ENCODE results near the gene OCEL1.
A peak's percentile ranks its signal among the peaks of the same experiment; 100 is the strongest.
"Not testable (repeated sequence)": the region's sequence is repeated elsewhere in the genome, so short reads cannot be mapped to it uniquely, and the experiment has no call there.

OCEL1 gene

DNA sequence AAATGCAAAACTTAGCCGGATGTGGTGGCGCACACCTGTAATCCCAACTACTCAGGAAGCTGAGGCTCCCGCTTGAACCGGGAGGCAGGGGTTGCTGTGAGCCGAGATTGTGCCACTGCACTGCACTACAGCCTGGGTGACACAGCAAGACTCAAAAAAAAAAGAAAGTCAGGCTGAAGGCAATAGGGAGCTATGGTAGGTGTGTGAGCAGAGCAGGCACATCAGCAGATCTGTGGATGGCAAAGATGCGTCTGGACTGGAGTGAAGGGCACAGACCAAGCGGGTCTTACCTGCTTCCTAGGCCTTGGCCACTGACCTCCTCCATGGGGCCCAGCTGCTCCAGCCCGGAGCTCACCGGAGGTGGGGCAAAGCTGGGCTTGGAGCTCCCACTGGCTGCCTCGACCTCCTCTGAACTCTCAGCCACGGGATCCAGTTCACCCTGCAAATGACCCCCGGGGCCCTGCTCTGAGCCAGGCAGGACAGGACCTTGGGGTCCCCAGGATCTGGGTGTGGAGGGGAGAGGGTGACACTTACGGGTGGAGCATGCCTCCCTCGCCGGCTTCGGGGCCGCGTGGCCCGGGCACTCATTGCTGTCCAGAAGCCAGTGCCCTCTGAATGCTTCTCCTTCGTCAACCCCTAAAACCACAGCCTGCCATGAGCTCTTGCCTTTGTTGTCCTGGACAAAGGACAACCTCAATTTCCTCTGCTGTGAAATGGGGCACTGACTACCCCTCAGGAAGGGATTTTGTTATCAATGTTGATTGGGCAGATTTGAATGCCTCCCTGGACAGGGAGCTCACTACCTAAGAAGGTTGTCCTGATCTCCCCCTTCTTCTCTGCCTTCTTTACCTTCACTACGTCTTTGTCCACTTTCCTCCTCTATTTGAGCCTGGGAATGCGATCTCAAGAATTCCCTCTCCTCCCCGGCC is 38.0 kb downstream of the OCEL1 start:
- no peak for DNase-seq (ENCODE audit: low read depth, low spot score)

DNA sequence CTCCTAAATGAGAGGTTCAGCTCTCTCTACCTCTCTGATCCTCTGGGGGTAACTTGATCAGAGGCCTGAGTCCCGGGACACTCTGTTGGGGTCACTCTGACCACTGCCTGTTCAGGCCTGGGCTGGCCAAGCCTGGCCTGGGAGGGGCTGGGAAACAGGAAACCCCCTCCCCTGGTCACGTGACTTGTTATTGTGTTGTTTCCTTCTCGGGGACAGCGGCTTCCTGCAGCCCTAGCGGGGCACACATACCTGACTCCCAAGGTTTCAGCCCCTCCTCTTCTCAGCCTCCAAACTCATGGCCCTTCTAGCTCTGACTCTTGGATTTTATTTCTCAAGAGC is 38.6 kb downstream of the OCEL1 start, which contains the start of gene USHBP1:
TSS of gene USHBP1 (minus strand) at position 105 of the 339 bp plus-strand sequence. CDS start 446 bp downstream, outside the sequence.
- DNase-seq (ENCODE audit: low read depth, low spot score), result peak; percentile 79

DNA sequence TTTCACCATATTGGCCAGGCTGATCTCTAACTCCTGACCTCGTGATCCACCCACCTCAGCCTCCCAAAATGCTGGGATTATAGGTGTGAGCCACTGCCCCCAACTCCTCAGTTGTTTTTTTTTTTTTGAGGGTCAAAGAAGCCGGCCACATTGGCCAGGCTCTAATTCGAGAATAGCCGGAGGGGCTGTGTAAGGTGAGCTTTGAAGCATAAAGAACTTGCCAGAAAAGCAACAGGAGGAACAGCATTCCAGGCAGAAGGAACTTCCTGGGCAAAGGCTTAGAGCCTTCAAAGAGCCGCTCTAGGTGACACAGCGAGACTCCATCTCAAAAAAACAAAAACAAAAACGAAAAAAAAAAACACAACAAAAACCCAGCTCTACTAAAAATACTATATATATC is 40.0 kb downstream of the OCEL1 start:
- DNase-seq (ENCODE audit: low read depth, low spot score), result peak; percentile 79

DNA sequence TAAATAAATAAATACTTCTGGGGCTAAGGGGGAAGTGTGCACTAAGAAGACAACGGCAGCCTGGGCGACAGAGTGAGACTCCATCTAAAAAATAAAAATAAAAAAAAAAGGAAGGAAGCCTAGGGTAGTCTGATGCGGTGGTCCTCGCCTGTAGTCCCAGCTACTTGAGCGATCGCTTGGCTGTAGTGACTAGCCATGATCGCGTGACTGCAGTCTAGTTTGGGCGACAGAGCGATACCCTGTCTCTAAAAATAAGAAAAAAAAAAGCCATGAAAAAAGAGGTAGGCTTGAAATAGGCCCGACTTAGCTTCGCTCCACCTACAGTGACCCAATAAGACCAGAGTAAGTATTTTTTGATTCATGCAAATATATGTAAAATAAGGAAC is 40.6 kb downstream of the OCEL1 start:
- no peak for DNase-seq (ENCODE audit: low read depth, low spot score)

DNA sequence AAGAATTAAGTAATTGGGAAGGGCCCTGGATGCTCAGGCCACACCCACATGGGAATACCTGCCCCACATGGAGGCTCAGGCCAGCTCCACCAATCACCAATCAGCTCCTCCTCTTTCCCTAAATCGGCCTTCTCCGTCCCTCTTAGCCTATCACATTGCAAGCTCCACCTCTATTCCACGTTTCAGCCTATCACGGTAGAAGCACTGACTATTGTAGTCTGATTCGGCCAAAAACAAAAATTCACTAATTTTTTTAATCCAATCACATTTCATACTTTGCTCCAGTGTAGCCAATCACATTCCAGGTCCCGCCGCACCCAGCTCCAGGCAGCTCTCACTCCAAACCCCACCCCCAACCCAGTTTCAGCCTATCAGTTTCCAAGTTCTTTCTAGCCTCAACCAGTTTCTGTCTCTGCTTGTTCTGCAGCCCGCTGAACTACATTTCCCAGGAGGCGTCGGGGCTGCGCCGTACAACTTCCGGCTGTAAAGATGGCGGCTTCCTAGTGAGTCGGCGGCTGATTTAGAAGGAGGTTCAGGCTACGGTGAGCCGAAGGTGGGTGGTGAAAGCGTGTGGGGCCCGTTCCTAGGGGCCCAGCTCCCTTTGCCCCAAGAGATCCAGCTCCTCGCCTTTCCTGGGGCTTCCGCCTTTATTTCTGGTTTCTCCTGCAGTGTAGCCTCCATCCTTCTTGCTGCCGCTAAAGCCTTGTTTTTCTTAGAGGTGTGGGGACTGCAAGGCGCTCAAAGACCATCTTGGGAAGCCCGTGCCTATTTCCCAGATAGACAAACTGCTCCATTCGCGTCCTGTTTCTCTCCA is 41.2 kb downstream of the OCEL1 start, which contains the start of gene BABAM1:
TSS of gene BABAM1 (plus strand) at position 469 of the 814 bp plus-strand sequence. CDS start 1,364 bp downstream, outside the sequence.
- peak; percentile 100 for DNase-seq (ENCODE audit: low read depth, low spot score)

DNA sequence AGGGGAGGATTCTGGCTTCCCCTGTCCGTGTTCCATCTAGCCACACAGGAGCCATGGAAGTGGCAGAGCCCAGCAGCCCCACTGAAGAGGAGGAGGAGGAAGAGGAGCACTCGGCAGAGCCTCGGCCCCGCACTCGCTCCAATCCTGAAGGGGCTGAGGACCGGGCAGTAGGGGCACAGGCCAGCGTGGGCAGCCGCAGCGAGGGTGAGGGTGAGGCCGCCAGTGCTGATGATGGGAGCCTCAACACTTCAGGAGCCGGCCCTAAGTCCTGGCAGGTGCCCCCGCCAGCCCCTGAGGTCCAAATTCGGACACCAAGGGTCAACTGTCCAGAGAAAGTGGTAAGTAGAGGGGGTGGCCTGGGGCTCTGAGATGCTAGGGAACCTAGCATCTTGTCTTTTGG is 42.7 kb downstream of the OCEL1 start:
- no peak for DNase-seq (ENCODE audit: low read depth, low spot score)

DNA sequence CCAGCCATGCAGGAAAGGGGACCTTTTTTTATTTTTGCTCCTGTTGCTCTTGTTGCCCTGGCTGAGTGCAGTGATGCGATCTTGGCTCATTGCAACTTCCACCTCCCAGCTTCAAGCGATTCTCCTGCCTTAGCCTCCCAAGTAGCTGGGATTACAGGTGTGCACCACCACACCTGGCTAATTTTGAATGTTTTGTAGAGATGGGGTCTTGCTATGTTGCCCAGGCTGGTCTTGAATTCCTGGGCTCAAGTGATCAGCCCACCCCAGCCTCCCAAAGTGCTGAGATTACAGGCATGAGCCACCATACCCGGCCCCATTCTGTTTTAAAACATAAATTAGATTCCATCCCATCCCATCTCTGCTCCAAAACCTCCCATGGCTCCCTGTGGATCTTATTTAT is 48.9 kb downstream of the OCEL1 start:
- DNase-seq (ENCODE audit: low read depth, low spot score), result not testable (repeated sequence)

DNA sequence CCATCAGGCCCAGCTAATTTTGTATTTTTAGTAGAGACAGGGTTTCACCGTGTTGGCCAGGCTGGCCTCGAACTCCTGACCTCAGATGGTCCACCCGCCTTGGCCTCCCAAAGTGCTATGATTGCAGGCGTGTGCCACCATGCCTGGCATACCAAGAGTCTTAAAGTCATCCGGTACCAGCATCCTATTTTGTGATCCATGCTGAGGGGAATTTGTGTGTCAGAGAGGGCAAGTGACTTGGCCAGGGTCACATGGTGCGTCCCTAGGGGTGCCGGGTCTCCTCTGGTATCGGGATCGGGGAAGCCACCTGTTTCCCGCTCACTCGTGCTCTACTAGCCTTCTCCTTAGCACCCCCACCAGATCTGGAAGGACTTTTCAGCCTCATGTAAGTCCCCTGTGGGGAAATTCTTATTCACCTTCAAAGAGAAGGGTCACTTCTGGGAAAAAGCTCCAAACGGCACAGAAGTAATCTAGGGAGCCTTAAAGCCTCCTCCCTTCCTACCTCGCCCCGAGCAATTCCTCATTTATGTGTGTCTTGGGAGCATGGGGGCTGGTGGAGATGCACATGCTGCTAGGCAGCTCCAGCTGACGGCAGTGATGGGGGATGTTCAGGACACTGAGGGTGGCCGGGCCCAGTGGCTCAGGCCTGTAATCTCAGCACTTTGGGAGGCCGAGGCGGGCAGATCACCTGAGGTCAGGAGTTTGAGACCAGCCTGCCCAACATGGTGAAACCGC is 49.6 kb downstream of the OCEL1 start:
- no peak for DNase-seq (ENCODE audit: low read depth, low spot score)
